Peyer's patch (tissue), 4 donors: Measurements from ENCODE around the gene FNDC3B.
A peak's percentile ranks its signal among the peaks of the same experiment; 100 is the strongest.

Source experiments
- POLR2A ChIP-seq, 2 donors: fragments of 450-650 bp; IDR thresholded peaks; one replicate each; pipeline ENCODE4 v1.5.1; 2017; ENCODE audit warnings: antibody characterized with exemption in 2 of 2, mild to moderate bottlenecking in 2 of 2, moderate library complexity in 2 of 2
- TF ChIP-seq, protein P1 (sequence below), 6 experiments: fragments of 450-650 bp in 4 of 6; fragments of 200-600 bp in 2 of 6; sonication (generic) in 1 of 6; IDR thresholded peaks; one replicate each; pipeline ENCODE4 v1.5.1; 2017 to 2019; ENCODE audit warnings: antibody characterized with exemption in 6 of 6, mild to moderate bottlenecking in 3 of 6, moderate library complexity in 1 of 6

DNA sequence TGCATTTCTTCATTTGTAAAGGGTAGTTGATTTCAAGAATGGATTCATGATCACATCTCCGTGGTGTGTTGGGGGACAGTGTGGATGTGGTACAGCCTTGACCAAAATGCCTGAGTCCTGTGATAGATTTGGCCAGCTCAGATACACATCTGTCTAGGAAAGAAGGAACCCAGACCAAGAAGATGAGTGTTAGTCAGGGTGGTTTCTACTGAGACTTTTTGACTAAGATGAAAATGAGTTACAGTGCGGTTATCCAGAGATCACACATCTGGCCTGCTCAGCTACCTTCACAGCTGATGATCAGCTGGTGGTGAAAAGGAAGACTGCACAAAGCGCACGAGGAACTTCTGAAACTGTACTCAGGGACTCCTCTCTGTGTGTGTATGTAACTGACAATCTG is 68.0 kb downstream of the FNDC3B start:
- TF ChIP-seq, protein P1, sequence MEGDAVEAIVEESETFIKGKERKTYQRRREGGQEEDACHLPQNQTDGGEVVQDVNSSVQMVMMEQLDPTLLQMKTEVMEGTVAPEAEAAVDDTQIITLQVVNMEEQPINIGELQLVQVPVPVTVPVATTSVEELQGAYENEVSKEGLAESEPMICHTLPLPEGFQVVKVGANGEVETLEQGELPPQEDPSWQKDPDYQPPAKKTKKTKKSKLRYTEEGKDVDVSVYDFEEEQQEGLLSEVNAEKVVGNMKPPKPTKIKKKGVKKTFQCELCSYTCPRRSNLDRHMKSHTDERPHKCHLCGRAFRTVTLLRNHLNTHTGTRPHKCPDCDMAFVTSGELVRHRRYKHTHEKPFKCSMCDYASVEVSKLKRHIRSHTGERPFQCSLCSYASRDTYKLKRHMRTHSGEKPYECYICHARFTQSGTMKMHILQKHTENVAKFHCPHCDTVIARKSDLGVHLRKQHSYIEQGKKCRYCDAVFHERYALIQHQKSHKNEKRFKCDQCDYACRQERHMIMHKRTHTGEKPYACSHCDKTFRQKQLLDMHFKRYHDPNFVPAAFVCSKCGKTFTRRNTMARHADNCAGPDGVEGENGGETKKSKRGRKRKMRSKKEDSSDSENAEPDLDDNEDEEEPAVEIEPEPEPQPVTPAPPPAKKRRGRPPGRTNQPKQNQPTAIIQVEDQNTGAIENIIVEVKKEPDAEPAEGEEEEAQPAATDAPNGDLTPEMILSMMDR (IDR thresholded peaks at IDR 0.05): peak in 2 of 6 experiments; percentile 17 to 19
- no peak for TF ChIP-seq POLR2A (IDR thresholded peaks at IDR 0.05)
